ENCODE measurements around the gene SLIT3.

SLIT3 gene

DNA sequence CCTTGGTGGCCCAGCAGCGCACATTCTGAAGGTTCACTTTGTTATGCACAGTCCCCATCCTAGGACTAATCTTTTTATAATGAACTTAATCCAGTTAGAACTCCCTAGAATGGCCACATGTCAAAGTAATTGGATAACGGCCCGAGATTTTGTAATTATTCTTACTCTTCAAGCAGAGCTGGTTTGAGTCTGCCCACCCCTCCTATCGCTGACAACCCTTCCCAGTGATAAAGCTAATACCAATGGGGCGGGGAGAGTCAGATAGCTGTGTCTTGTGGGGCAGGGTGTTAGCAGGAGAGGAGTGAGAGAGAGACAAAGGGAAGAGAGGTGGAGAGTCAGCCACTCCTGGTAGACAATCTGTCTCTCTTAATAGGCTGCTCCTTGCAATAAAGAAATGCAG is 356.9 kb downstream of the SLIT3 start:
- peak; percentile 78 for DNase-seq

DNA sequence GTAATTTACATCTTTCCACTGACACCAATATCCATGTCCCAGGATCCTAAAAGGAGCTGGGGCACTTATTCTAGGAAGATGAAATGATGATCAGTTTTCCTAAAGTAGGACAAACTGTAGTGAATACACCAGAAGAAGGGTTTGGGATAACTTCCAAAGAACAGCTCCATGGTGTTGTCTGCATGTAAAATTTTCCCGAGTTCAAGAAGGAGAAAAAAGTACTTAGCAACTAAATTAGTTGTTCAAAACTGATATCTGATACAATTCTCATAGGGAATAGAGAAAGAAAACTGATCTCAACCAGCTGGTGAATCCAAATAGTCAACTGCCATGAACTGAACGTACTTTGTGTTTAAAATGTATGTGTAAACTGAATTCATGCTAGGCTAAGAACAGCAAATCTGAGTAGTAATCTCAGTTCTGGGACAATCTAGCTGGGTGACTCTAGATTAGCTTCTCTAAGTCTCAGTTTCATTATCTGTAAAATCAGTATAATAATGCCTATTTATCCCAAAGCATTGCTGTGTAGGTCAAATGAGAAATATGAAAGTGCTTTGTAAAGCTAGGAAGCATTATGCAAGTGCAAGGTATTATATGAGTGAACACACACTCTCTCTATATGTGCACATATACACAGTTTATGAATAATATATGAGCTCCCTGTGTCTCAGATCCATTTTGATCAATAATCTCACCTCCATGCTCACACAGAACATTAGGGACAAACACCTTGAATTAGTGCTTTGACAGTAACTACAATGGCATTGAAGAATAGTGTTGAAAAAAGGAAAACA is 357.7 kb downstream of the SLIT3 start:
- no peak for DNase-seq

DNA sequence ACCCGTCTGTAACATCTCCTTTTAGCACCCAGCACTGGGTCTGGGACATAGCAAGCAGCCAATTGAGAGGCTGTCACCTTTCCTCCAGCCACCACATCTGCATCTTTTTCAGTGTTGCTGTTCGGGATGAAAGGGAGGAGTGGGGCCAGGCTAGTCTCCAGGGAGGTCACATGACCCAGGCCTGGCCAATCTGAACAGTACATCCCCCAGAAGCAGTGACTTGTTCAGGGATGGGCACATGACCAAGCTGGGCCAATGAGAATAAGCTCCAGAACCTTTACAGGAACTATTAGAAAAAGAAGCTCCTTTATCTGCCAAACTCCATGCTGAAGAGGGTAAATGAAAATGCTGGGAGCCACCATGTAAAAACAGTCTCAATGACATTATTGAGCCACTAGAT is 359.0 kb downstream of the SLIT3 start:
- no peak for DNase-seq

DNA sequence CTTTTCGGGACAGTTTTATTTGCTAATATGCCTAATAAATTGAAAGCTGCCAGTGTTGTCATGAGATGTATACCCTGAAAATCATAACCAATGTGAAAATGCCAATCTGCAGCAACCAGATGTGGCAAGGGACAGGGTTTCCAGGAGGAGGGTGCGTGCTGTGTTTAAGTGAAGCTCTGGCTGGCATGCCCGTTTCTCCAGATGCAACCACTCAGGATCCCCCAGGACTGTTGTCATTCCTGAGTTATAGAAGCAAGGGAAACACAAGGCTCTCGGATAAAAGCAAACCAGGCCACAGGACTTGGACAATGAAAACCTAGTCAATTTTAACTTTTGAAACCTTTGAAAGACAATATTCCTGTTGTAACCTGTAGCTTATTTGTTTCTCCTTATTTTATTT is 360.2 kb downstream of the SLIT3 start:
- no peak for DNase-seq

DNA sequence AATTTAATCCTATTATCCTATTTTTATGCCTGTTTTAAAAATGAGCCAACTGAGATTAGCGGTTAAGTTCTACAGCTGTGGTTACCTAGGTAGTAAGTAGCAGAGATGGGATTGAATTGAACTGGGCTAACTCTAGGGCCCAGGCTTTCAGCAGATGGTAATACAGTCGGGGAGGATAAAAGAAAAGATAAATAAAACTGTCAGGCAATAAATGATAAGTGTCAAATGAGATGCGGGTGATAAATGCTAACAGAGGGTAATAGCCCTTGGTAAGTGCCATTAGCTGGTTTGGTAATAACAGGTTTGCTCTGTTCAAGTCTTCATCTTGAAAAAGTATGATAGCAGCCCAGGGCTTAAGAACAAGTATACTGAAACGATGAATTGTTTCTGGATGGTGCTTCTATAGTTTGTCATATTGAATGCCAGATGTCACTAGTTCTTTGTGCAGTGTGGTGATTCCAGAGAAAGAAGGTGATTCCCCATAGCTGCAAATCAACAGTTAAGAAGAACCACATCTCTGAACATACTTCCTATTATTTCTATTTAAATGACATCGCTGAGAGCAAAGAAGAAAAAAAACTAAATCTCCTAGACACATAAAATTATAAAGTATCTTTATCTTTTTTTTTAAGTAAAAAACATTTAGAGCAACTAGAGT is 360.9 kb downstream of the SLIT3 start:
- no peak for DNase-seq

DNA sequence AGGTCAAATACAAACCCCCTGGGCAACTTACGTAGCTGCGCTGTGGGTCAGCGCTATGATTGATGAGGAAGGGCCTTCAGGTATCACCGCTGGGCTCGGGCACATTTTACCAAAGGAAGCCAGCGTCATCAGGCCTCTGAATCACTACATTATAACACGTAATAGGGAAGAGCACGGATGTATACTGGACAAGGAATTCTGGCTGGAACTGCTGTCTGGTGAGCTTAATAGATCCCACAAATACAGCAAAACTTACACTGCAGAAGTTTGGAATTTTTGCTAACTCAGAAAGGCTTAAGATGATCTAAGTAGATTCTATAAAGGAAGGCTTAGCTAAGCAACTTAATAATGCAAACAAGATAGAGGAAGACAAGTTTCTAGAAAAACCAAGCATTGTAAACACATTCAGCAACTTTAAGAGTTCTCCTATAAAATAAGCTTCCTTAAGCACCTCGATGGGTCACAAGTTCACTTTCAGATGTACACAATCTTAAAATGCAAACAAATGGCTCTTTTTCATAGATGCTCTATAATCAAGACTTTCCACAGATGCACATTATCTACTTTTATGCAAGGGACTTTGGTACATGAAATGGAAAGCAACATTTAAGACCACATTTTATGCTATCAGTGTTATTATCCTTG is 361.7 kb downstream of the SLIT3 start:
- no peak for DNase-seq

DNA sequence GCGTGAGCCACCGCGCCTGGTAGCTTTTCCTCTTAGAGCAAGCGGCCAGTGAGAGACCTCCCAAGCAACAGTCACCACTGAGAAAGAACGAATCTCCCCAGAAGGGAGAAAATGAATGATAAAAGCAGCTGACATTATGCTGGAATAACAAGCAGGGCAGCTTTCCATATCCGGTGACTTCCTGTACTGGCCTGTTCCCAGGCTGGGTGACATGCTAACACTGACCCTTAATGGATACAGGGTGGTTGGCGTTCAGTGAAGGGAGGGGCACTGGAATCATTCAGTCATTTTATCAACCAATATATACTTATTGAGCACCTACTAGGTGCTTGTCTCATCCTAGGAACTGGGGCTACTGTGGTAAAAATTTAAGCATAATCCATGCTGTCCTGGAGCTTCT is 364.4 kb downstream of the SLIT3 start:
- DNase-seq = no peak

DNA sequence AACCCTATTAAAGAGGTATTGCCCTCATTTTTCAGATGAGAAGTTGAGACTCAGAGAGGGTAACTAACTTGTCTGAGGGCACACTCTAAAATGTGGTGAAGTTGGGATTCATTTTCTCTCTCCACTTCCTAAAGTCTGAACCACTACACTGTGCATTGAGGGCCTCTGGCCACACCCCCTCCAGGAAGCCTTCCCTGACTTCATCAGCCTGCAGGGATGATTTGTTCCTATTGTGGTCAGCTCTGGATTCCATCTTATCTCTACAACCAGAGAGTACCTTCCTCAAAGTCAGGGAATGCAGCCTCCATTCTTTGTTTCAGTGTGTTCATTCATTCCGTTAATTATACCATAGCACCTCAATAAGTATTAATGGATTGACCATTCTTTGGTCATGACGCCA is 365.8 kb downstream of the SLIT3 start:
- DNase-seq = no peak

DNA sequence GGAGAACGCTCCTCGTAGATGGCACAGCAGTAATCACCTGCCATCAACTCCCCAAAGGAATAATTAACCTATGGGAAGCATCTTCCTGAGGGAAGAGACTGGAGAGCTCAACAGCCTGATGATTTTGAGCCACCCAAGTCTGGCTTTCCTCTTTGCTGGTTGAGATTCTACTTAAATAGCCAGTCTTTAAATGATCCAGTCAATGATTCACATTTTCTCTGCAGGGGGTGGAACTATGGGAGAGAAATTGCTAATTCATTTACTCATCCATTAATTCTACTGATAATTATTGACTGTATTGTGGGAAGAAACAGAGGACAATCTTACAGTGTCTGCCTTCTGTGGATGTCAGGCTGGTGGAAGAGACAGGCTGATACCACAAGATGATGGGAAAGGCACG is 366.8 kb downstream of the SLIT3 start:
- no peak for DNase-seq

DNA sequence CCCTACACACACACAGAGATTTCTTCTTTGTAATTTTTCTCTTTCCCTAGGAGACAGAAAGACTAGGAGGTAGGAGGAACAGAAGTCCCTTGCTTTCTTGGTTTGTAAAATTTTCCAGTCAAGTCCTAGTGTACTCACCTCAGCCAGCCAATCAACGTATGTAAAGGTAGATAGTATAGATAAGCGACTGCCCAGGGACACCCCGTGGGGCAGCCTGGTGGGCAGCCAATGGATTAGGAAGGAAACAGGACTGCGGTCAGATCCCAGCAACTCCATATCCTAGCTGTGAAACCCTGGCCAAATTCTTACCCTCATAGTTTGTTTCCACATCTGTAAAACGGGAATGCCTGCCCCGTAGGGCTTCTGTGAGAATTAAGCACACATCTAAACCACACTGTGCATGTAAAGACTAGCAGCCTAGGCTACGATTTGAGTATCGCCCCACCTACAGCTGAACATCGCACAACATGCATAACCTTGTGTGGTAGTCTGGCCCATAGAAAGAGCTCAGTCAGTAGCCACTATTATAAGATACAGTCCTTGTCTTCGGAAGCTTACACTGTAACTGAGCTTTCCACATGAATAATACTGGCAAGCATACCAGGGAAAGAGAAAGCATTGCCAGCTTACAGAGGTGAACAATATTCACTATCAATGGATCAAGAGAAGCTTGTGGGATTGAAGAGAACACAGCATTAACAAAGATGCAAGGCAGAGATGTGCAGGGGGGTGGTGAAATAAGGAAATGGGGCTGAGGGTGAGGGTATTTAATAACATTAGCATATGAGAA is 368.3 kb downstream of the SLIT3 start:
- DNase-seq = no peak

DNA sequence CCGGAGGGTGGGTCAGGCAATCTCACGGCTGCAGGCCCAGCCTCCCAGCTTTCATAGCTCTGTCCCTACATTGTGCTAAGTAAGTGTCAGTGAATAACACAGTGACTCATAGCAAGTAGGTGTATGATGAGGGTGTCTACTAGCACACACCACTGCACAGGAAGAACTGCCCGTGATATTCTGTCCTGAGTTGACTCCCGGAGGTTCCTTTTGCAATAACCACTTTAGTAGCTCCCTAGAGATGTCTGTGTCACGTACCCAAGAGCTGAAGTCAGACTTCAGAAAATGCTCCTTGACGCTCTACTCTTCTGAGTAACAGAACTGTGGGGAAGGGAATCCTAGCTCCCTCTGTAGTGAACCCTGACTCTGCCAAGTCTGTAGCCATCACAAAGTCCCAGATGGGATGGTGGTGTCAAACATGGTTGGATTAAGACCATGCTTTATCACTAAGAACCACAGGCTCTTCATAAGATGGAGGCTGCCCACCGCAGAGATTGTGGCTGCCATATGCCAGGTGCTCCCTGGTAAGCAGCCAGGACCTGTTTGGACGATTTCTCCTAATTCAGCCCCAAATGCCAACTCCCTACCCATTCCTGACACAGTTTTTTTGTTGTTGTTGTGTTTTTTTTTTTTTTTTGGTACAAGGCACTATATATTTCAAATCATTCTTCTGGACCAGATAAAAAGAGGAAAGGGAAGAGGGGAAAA is 369.1 kb downstream of the SLIT3 start:
- DNase-seq = no peak

DNA sequence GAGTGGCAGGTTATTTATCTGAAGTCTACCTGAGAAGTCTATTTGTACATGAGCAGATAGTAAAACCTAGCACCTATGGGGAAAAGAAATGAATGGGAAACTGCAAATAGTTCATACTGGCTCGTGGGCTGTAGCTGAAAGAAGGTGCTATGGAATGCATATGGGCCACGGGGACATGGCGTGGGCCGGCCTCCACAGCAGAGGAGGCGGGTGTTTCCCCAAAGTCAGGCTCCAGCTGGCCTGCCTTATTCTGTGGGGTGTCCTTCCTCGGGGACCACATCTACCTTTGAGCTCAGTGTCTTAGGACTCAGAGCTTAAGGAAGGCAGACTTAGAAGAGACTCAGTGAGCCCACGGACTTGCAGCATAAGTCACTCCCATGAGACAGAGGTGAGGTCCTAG is 371.3 kb downstream of the SLIT3 start:
- no peak for DNase-seq

DNA sequence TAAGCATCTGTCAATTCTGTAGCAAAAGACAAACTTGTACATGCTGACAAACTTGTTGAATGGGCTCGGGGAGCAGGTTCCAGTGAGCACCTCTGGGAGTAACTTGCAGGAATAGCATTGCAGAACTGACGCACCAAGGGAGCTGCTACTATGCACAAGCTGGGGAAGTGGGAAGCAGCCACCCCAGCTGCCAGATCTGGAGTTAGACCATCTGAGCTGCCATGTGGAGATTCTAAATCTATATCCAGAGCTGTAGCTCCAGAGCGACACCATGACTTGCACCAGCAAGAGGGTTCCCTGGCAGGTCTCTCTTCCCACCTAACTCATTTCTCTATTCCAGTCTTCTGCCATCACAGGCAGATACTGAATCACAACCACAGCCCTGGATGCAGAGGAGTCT is 375.8 kb downstream of the SLIT3 start:
- DNase-seq = no peak

DNA sequence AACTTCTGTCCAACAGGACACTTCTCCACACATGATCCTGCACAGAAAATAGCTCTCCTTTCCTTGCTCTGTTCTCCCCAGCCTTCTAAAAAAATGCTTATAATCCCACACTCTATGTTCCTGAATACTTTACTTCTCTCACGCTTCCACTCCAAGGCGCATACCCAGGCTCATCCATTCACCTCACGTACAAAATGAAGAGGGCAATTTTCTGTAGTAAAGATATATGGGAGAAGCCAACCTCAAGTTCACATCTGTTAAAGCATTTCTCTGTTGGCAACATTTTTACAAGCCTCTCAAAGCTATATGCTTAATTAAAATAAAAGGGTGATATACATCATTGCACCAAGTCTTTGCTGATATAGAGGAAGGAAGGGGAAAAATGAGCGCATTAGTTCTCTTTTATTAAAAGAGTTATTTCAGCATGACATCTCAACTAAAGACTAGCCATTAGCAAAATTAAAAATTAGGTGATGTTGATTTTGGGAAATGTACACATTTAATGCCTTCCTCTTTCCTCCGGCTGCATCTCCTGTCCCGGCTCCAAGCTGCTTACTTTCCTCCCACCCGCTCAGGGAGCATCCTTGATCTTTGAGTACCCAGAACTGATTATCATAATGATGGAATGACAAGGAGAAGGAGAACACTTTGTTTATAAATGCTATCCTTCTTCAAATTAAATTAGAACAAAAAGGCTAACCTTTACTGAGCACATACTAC is 379.6 kb downstream of the SLIT3 start:
- DNase-seq = no peak

DNA sequence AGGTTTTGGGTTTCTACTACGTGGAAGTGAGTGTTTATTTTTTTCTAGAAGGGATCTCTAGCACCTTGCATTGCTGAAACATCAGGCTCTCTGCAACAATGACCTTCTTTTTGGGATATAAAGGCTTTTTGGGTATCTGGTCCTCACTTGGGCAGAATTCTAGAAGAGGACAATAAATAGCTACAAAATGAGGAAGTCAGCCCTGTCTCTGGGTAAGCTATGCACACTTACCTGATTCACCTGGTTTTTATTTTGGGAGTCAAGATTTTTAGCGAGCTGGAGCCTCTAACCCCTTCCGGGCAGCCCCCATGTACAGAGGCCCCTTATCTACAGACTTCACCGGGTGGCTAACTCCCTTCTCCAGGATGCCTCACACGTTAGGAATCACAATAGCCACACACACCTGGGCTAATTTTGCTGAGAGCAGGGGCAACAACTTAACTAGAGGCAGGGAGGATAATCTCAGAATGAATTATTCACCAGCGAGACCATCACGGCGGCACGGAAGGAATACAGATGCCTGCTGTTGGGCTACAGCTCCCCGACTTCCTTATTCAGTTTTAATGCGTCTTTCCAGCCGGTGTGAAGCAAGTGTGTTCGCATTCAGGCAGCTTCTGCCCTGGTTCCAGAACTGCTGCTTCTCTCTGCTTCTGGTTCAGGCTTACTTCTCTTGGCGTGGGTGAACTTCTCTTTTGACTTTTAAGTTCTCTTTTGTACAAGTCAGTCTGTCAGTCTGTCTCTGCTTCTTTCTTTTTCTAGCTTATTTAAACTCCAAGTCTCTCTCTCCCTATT is 380.7 kb downstream of the SLIT3 start:
- DNase-seq = no peak

DNA sequence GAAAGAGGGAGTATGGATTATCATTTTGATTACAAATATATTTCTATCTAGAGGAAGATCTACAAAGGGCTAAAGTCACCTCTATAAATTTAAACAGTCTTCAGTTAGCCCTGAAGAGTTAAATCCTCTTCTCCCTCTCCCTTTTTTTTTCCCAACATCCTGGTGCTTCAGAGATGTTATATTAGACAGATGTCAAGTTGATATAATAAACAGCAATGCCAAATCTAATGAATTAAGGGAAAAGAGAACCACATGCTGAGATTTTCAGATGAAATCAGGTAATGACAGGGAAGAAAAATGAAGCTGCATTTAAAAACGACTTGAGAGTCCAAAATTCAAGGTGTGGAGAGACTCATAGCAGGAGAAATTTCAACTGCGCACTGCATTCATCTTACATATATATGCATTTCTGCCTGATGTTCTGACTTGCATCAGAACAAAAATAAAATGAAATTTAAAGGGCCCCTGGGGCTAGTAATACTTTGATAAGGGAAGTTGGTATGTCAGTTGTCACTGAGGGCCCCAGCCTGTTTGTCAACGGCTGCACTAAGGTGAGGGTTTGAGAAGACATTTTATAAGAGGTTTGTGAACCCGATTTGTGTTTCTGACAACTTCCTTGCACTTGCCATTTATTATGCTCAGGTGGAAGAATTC is 382.9 kb downstream of the SLIT3 start:
- DNase-seq = no peak

DNA sequence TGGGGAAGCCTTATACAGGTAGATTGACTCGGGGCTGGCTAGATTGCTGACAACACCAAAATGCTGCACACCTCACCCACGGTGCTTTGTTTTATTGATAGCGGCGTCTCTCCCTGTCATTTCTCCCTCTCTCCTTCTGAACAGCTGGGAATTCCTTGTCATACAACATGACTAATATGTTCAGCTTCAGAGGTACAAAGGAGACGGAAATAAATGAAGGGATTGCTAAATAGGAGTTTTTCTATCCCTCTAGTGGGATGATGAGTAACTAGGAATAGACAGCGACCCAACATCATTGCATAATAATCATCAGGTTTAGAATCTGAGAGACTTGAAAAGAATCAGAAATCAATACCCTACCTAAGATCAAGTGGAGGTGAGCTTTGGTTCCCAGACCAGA is 384.1 kb downstream of the SLIT3 start:
- no peak for DNase-seq

DNA sequence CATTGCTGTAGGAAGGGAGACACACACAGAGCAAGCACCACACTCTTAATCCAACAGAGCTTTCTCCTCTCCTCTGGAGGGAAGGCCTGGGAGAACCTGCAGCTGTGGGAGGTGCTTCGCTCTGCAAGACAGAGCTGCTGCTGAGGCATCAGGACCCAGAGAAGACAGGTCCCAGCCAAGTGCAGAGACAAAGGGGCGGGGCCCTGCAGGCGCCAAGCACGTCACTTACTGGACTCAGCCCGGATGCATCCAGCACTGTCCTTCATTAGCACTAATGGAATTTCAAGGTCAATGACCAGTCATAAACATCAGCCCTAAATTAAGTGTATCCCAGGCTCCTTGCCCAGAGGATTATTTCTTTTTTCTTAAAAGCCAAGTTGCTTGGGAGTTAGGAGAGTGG is 384.7 kb downstream of the SLIT3 start:
- DNase-seq = peak; percentile 48

DNA sequence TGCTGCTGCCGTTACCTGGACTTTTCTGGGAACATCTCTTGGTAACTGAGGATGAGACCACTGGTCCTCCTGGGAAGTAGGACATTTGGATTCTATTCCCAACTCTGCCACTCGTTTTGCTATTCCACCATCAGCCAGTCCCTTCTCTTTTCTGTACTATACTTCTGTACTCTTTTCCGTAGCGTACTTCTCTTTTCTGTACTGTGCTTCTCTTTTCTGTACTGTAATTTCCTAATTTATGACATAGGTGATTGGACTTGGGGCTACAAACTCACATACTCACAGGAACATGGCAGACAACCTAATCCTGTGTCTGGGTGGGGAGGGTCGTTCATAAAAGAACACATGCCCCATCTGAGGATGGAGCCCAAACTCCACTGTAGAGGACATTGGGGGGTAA is 386.4 kb downstream of the SLIT3 start:
- no peak for DNase-seq

DNA sequence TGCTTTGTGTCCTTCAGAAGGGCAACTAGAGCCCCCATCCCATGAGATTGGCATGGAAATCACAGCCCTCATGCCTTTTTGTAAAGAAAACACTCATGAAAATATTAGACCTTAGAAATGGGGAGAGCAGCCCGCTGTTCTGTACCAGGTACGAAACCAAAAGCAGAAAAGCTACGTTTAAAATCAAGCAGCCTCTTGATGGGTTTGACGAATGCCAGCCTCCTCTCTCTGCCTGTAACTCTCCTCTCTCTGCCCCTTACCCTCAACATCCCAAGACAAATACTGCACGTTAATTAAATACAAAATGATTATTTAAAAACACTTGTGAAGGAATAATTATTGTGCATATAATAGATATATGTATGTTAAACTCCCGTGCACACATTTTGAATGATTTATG is 390.1 kb downstream of the SLIT3 start:
- DNase-seq = no peak

DNA sequence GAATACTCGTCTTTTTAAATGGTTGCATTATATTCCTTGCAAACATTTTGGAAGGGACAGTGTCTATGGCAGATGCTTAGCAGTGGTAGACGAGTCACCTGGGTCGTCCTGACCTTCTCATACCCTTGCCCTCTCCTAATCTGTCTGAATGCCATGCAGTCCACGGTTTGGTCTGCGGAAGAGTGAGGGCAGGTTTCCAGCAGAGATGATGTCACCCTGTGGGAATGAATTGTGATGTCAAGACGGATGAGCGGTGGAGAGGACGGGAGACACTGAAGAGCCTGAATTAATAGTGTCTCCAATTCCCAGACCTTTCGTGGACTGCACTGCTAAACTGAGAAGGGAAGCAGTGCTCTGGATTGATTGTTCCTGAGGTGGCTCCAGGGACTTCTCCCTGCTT is 392.7 kb downstream of the SLIT3 start:
- DNase-seq = peak; percentile 69
